HEK293T (cell line): ENCODE data around the gene BAHCC1.

Source experiments
- CTCF ChIA-PET: fragments of 350-600 bp; formaldehyde crosslinking; extraction: SDS; loops from one replicate; lab custom pipeline; 2021; ENCODE audit warnings: antibody characterized with exemption, inconsistent platforms; lab: Yijun Ruan, JAX
- POLR2A ChIA-PET: fragments of 350-600 bp; formaldehyde crosslinking; extraction: SDS; loops from one replicate; lab custom pipeline; 2020; ENCODE audit warnings: antibody characterized with exemption, inconsistent platforms; lab: Yijun Ruan, JAX
- DNase-seq: peaks from one replicate; pipeline ENCODE4 v3.0.0; 2012; ENCODE audit warnings: mixed read lengths; ENCODE audit errors: extremely low spot score
- ARNT ChIP-seq: fragments of 450-650 bp; IDR thresholded peaks from 2 replicates; pipeline ENCODE4 v1.6.1; 2017; ENCODE audit warnings: mild to moderate bottlenecking
- BHLHE40 ChIP-seq: fragments of 450-650 bp; IDR thresholded peaks from 2 replicates; pipeline ENCODE4 v1.6.1; 2016; ENCODE audit warnings: mild to moderate bottlenecking, moderate library complexity, borderline replicate concordance
- CTBP1 ChIP-seq: fragments of 450-650 bp; IDR thresholded peaks from 2 replicates; pipeline ENCODE4 v1.6.1; 2016; ENCODE audit warnings: borderline replicate concordance
- ELF4 ChIP-seq: fragments of 450-650 bp; IDR thresholded peaks from 2 replicates; pipeline ENCODE4 v1.6.1; 2017; ENCODE audit warnings: antibody characterized with exemption
- FOXA1 ChIP-seq: fragments of 450-650 bp; IDR thresholded peaks from 2 replicates; pipeline ENCODE4 v1.6.1; 2016; ENCODE audit warnings: mild to moderate bottlenecking
- FOXK2 ChIP-seq: fragments of 450-650 bp; IDR thresholded peaks from 2 replicates; pipeline ENCODE4 v1.6.1; 2016; ENCODE audit warnings: mild to moderate bottlenecking
- FOXM1 ChIP-seq: fragments of 450-650 bp; IDR thresholded peaks from 2 replicates; pipeline ENCODE4 v1.6.1; 2017; ENCODE audit warnings: mild to moderate bottlenecking, borderline replicate concordance
- HDGF ChIP-seq: fragments of 450-650 bp; IDR thresholded peaks from 2 replicates; pipeline ENCODE4 v1.6.1; 2017; ENCODE audit warnings: antibody characterized with exemption, borderline replicate concordance
- L3MBTL2 ChIP-seq: fragments of 450-650 bp; conservative IDR thresholded peaks from 2 replicates; pipeline ENCODE4 v1.6.1; 2016; ENCODE audit warnings: mild to moderate bottlenecking
- LEF1 ChIP-seq: fragments of 450-650 bp; IDR thresholded peaks from 2 replicates; pipeline ENCODE4 v1.6.1; 2017; ENCODE audit warnings: mild to moderate bottlenecking, borderline replicate concordance
- NFRKB ChIP-seq: fragments of 450-650 bp; IDR thresholded peaks from 2 replicates; pipeline ENCODE4 v1.6.1; 2016; ENCODE audit warnings: mild to moderate bottlenecking, moderate library complexity
- SP1 ChIP-seq: fragments of 450-650 bp; IDR thresholded peaks from 2 replicates; pipeline ENCODE4 v1.6.1; 2017
- SUZ12 ChIP-seq: fragments of 450-650 bp; IDR thresholded peaks from 2 replicates; pipeline ENCODE4 v1.6.1; 2016; ENCODE audit warnings: mild to moderate bottlenecking
- TARDBP ChIP-seq: fragments of 450-650 bp; IDR thresholded peaks from 2 replicates; pipeline ENCODE4 v1.6.1; 2016
- ZNF384 ChIP-seq: fragments of 450-650 bp; IDR thresholded peaks from 2 replicates; pipeline ENCODE4 v1.6.1; 2016
- TF ChIP-seq, protein P1 (sequence below): fragments of 450-650 bp; IDR thresholded peaks from 2 replicates; pipeline ENCODE4 v1.6.1; 2016

Gene BAHCC1

DNA sequence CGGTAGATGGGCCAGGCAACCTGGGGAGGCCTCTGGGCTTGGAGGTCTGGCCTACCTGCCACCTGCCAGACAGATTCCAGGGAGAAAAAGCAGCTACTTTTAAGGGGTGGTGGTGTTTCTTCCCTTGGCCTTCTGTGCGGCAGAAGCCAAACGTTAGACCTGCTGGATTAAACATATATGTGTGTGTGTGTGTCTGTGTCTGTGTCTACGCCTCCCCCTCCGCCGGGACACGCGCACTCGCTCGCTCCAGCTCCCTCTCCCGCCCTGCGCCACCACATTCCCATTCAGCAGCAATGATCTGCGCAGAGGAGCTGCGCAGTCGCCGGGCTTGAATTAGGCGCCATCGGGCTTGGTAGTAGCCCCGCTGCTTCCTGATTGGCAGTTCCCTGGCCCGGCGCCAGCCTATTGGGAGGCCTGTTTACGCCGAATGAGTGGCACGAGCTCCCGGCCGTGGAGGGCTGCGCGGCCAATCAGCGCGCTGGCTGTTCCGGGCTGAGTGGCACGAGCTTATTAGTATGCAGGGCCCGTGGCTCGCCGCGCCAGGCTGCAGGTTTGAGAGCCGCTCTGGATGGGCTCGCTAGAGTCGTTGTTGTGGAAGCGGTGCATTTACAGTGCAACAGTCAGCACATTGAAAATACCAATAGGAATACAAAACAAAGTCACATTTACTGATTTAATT is at the start of gene BAHCC1:
Gene BAHCC1, plus strand, starts transcription at position 537 of the 679 bp plus-strand sequence. CDS start 4,283 bp downstream, outside the sequence.
- DNase-seq = peak; percentile 92
- CTCF ChIA-PET = interaction anchor here (0.9 to 1.5 kb wide), 6 partner anchors 9 to 103 kb away, joined by 3 to 7 read pairs (median 4); no protein-coding TSS in a partner anchor
- TF ChIP-seq FOXA1 = no peak
- TF ChIP-seq L3MBTL2 = peak; percentile 72
- TF ChIP-seq, protein P1, sequence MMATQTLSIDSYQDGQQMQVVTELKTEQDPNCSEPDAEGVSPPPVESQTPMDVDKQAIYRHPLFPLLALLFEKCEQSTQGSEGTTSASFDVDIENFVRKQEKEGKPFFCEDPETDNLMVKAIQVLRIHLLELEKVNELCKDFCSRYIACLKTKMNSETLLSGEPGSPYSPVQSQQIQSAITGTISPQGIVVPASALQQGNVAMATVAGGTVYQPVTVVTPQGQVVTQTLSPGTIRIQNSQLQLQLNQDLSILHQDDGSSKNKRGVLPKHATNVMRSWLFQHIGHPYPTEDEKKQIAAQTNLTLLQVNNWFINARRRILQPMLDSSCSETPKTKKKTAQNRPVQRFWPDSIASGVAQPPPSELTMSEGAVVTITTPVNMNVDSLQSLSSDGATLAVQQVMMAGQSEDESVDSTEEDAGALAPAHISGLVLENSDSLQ = peak; percentile 99
- no peak for TF ChIP-seq SP1
- POLR2A ChIA-PET = interaction anchor here (0.6 to 1.8 kb wide), 23 partner anchors 10 to 270 kb away, joined by 3 to 18 read pairs (median 4); partner anchors contain the start of genes ACTG1 and SLC38A10

DNA sequence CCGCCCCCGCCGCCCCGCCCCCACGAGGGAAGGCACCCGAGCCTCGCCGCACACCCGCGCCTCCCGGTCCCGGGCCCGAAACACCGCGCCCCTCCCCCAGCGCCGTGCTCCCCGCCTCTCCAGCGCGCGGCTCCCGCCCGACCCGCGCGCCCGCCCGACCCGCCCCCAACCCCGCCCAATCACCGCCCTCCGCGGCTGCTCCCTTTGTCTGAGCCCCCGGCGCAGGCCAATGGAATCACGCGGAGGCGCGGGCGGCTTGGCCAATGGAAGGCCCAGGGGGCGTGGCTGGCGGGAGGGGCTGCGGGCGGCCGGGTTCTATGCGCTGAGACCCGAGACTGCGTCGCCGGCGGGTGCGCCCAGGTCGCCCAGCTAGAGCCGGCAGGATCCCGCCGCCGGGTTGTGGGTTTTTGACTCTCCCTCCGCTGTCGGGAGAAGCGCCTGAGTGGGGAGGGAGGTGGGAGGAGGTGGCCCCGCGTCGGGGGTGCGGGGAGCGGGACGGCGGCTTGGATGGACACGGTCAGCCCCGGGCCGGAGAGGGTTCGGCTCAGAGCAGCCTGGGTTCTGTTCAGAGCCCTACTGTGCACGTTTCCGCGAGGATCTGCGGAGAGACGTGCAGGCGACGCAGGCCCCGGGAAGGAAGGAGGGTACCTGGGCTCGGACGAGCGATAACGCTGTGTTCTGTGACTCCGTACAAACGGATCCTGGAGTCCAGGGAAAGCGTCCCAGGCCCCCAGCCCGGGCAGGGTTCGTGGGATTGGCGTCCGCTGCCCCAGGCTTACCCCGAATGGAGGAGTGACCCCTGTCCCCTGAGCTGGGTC is 49.0 kb upstream of the BAHCC1 start:
- TF ChIP-seq L3MBTL2 (peak; percentile 36), SP1 (no peak)
- POLR2A ChIA-PET = interaction anchor here (0.8 to 1.3 kb wide), 3 partner anchors 11 to 49 kb away, joined by 4 to 5 read pairs (median 4); partner anchors contain the start of gene BAHCC1
- DNase-seq = peak; percentile 96
- CTCF ChIA-PET = no interaction called here

DNA sequence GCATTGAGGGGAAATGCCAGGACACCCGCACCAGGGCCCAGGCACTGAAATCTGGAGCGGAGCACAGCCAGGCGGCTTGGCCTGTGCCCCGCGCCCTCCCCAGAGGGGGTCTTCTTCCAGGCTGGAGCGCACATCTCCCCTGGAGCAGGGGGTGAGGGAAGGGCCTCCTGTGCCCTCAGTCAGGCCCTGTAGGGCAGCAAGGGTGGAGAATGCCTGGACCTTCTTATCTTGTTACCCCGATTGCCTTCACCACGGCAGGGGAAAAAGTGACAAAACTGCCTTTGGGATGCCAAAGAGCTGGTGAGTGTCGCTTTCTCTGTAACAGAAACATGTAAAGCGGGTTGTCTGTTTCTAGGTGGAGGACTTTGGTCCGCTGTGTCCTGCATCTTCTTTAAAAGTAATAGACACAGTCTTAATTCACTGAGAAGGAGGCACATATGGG is 48.3 kb upstream of the BAHCC1 start:
- ChIA-PET CTCF (no interaction called here), POLR2A (interaction anchor here (1.0 kb wide), 1 partner anchor 48 kb away, joined by 4 read pairs; the partner anchor contains the start of gene BAHCC1)
- TF ChIP-seq LEF1 = no peak
- TF ChIP-seq SP1 = no peak
- TF ChIP-seq L3MBTL2 = no peak
- TF ChIP-seq, protein P1 = no peak
- no peak for TF ChIP-seq NFRKB
- no peak for TF ChIP-seq FOXA1
- TF ChIP-seq ELF4 = no peak
- TF ChIP-seq CTBP1 = no peak
- no peak for TF ChIP-seq FOXM1
- no peak for TF ChIP-seq SUZ12
- TF ChIP-seq BHLHE40 = no peak
- no peak for TF ChIP-seq TARDBP
- no peak for TF ChIP-seq ZNF384
- DNase-seq = no peak

DNA sequence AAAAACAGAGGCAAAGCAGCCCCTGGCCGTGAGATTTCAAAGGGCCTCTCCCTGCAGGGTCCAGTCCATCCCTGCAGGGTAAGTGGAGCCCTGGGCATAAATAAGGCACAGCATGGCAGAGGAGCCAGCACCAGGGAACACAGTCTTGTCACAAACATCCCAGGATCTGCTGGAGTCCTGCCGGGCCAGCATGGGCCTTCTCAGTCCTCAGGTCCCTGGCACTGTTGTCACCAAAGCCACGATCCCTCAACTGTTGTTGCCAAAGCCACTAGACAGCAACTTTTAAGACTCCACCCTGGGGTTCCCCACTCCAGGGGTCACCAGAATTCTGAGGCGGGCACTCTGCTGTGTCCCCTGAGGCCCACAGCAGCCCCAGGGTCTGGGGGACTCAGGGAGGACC is 47.8 kb upstream of the BAHCC1 start:
- DNase-seq = no peak
- ChIA-PET CTCF (no interaction called here), POLR2A (no interaction called here)
- TF ChIP-seq CTBP1 (no peak), ZNF384 (no peak), ARNT (no peak), ELF4 (no peak), FOXK2 (no peak), LEF1 (no peak), TARDBP (no peak), L3MBTL2 (no peak), NFRKB (no peak), SP1 (no peak), HDGF (no peak), BHLHE40 (no peak), FOXM1 (no peak)
- TF ChIP-seq, protein P1 = no peak

DNA sequence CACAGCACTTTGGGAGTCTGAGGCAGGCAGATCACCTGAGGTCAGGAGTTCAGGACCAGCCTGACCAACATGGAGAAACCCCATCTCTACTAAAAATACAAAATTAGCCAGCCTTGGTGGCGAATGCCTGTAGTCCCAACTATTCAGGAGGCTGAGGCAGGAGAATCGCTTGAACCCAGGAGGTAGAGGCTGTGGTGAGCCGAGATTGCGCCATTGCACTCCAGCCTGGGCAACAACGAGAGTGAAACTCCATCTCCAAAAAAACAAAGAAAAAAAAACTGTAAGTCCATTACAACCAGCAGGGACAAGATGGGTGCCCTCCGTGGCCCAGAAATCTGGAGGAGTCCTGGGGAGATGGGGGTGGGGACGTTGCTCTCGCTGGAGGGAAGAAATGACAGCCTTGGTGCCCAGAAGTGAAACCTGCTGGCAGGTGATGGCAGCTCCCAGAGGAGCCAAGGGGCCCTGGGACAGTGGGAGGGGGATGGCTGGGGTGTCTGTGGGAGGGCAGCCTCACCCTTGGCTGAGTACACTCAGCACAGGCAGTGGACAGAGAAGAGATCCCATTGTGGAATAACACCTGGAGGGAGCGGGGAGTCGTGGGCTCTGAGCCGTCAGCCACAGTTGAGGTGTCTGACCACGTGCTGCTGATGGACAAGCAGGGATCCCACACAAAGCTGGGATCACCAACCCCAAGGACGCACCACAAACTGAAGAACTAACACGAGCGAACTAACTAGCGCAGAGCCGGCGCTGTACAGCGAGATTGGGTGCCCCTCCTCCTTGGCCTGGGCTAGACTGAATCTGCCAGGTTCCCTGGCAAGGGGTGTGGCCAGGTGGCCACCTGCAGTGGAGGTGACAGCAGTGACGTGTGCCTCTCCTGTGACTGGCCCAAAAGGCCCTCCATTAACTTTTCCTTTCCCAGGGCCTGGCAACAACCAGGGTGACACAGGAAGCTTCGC is 46.9 kb upstream of the BAHCC1 start:
- ChIA-PET POLR2A (no interaction called here), CTCF (no interaction called here)
- no peak for DNase-seq
- TF ChIP-seq FOXA1 (no peak), FOXK2 (no peak), BHLHE40 (no peak), CTBP1 (no peak), SP1 (no peak), NFRKB (no peak), ARNT (no peak), SUZ12 (no peak), HDGF (no peak), TARDBP (no peak), L3MBTL2 (no peak), LEF1 (no peak), FOXM1 (no peak), ELF4 (no peak), ZNF384 (no peak)
- TF ChIP-seq, protein P1 = no peak
